ENCODE results near the gene KCNK2. TPM values are rescaled to one million over a fixed set of nuclear protein-coding genes. Genes with fewer than 3 reads are reported as not detected.

The KCNK2 gene
- total RNA-seq, 1 experiment from 2014 or later, result 0.18 TPM

GRCh38 chr1:215188302-215188950 is 105.9 kb downstream of the KCNK2 start:
- no TSS peak for BruUV-seq (replicated peaks)
- no peak overlapping the region for H3K27ac Mint-ChIP-seq (ENCODE audit: unreplicated experiment)
- TF ChIP-seq CTCF (IDR thresholded peaks at IDR 0.05; ENCODE audit: insufficient read depth in 1 of 2, low read depth in 1 of 2, low read length in 1 of 2, severe bottlenecking in 1 of 2, unreplicated experiment in 1 of 2), result no peak
- H3K9me3 Mint-ChIP-seq (ENCODE audit: unreplicated experiment), result no peaks in the 10 kb centered on the region
- intact Hi-C loops (cut with micrococcal nuclease; ENCODE audit: unreplicated experiment), result no loop called here
- ChIA-PET CTCF (no interaction called here), POLR2A (no interaction called here)
- Histone ChIP-seq H3K4me1 (peaks cover 10% of the 10 kb centered on the region), H3K36me3 (ENCODE audit: control insufficient read depth, insufficient read depth, low read length) (no peaks in the 10 kb centered on the region), H3K4me3 (ENCODE audit: low read depth, low read length) (no peak overlapping the region), H3K27me3 (replicated peaks; ENCODE audit: control insufficient read depth, insufficient read depth, low read length) (no peaks in the 10 kb centered on the region), H3K9me3 (no peaks in the 10 kb centered on the region)
- H3K4me1 Mint-ChIP-seq (ENCODE audit: low read depth, unreplicated experiment), result peaks cover 11% of the 10 kb centered on the region
- H3K27me3 Mint-ChIP-seq (ENCODE audit: insufficient read depth, unreplicated experiment), result no peaks in the 10 kb centered on the region
- no peak overlapping the region for H3K4me3 Mint-ChIP-seq (ENCODE audit: unreplicated experiment)
- H3K36me3 Mint-ChIP-seq (ENCODE audit: insufficient read depth, unreplicated experiment), result no peaks in the 10 kb centered on the region
- no peak for DNase-seq

- no peak for TF ChIP-seq CTCF (IDR thresholded peaks at IDR 0.05; ENCODE audit: insufficient read depth in 1 of 2, low read depth in 1 of 2, low read length in 1 of 2, severe bottlenecking in 1 of 2, unreplicated experiment in 1 of 2)
- Histone ChIP-seq H3K4me1 (peaks cover 10% of the 10 kb centered on the region), H3K9me3 (no peaks in the 10 kb centered on the region), H3K36me3 (ENCODE audit: control insufficient read depth, insufficient read depth, low read length) (no peaks in the 10 kb centered on the region), H3K27me3 (replicated peaks; ENCODE audit: control insufficient read depth, insufficient read depth, low read length) (no peaks in the 10 kb centered on the region; the same call in 1 of the 2 replicates), H3K4me3 (ENCODE audit: low read depth, low read length) (no peak overlapping the region)
- intact Hi-C loops (cut with micrococcal nuclease; ENCODE audit: unreplicated experiment), result no loop called here
- Mint-ChIP-seq H3K27ac (ENCODE audit: unreplicated experiment) (no peak overlapping the region), H3K4me3 (ENCODE audit: unreplicated experiment) (no peak overlapping the region), H3K4me1 (ENCODE audit: low read depth, unreplicated experiment) (peaks cover 11% of the 10 kb centered on the region), H3K36me3 (ENCODE audit: insufficient read depth, unreplicated experiment) (no peaks in the 10 kb centered on the region), H3K27me3 (ENCODE audit: insufficient read depth, unreplicated experiment) (no peaks in the 10 kb centered on the region), H3K9me3 (ENCODE audit: unreplicated experiment) (no peaks in the 10 kb centered on the region)
- no peak for DNase-seq
- BruUV-seq (replicated peaks), result no TSS peak
- ChIA-PET CTCF (no interaction called here), POLR2A (no interaction called here)
These were observed 109.8 kb downstream of the KCNK2 start for GRCh38 chr1:215192306-215192705.

GRCh38 chr1:215198021-215198420 is 115.5 kb downstream of the KCNK2 start:
- Histone ChIP-seq H3K27me3 (replicated peaks; ENCODE audit: control insufficient read depth, insufficient read depth, low read length) (no peaks in the 10 kb centered on the region; the same call in 1 of the 2 replicates), H3K4me3 (ENCODE audit: low read depth, low read length) (no peak overlapping the region), H3K4me1 (no peaks in the 10 kb centered on the region), H3K36me3 (ENCODE audit: control insufficient read depth, insufficient read depth, low read length) (no peaks in the 10 kb centered on the region), H3K9me3 (no peaks in the 10 kb centered on the region)
- no peak for TF ChIP-seq CTCF (IDR thresholded peaks at IDR 0.05; ENCODE audit: insufficient read depth in 1 of 2, low read depth in 1 of 2, low read length in 1 of 2, severe bottlenecking in 1 of 2, unreplicated experiment in 1 of 2)
- no peaks in the 10 kb centered on the region for H3K36me3 Mint-ChIP-seq (ENCODE audit: insufficient read depth, unreplicated experiment)
- ChIA-PET CTCF (no interaction called here), POLR2A (no interaction called here)
- H3K9me3 Mint-ChIP-seq (ENCODE audit: unreplicated experiment), result no peaks in the 10 kb centered on the region
- no TSS peak for BruUV-seq (replicated peaks)
- peaks cover 13% of the 10 kb centered on the region for H3K27me3 Mint-ChIP-seq (ENCODE audit: insufficient read depth, unreplicated experiment)
- H3K27ac Mint-ChIP-seq (ENCODE audit: unreplicated experiment), result no peak overlapping the region
- no peak overlapping the region for H3K4me3 Mint-ChIP-seq (ENCODE audit: unreplicated experiment)
- DNase-seq, result no peak
- H3K4me1 Mint-ChIP-seq (ENCODE audit: low read depth, unreplicated experiment), result no peaks in the 10 kb centered on the region
- intact Hi-C loops (cut with micrococcal nuclease; ENCODE audit: unreplicated experiment), result no loop called here
